Activated gamma-delta T cell treated with anti-CD3 and anti-CD28 coated beads, Interleukin-2, amount 50 U/mL, for 16 hours (primary cell): Measurements from ENCODE around the gene PRR5L.

Experiments used
- DNase-seq: peaks from one replicate; pipeline ENCODE4 v3.0.0-alpha.2; 2020; ENCODE audit warnings: low read depth

Gene PRR5L

GRCh38 chr11:36295926-36296325 is at the start of gene PRR5L:
Gene PRR5L (plus strand): TSS chr11:36296288. CDS start chr11:36401122, 104,834 bp downstream.
- DNase-seq: no peak

- DNase-seq: no peak
Measured at GRCh38 chr11:36247493-36247892, 48.6 kb upstream of the PRR5L start.

GRCh38 chr11:36248436-36248835 is 47.7 kb upstream of the PRR5L start:
- DNase-seq: no peak

GRCh38 chr11:36249246-36249645 is 46.8 kb upstream of the PRR5L start:
- DNase-seq: no peak

- no peak for DNase-seq
Measured at GRCh38 chr11:36251823-36252222, 44.3 kb upstream of the PRR5L start.

- no peak for DNase-seq
Measured at GRCh38 chr11:36253238-36253637, 42.9 kb upstream of the PRR5L start.

- DNase-seq: no peak
Measured at GRCh38 chr11:36254713-36255112, 41.4 kb upstream of the PRR5L start.

- no peak for DNase-seq
Measured at GRCh38 chr11:36257351-36257750, 38.7 kb upstream of the PRR5L start.

GRCh38 chr11:36258730-36259360 is 37.2 kb upstream of the PRR5L start:
- no peak for DNase-seq

GRCh38 chr11:36261094-36261493 is 35.0 kb upstream of the PRR5L start:
- DNase-seq: no peak

GRCh38 chr11:36264011-36264972 is 31.8 kb upstream of the PRR5L start:
- no peak for DNase-seq

GRCh38 chr11:36264973-36265344 is 31.1 kb upstream of the PRR5L start:
- no peak for DNase-seq

GRCh38 chr11:36265793-36266628 is 30.1 kb upstream of the PRR5L start:
- peak; percentile 15 for DNase-seq

GRCh38 chr11:36266767-36267166 is 29.3 kb upstream of the PRR5L start:
- DNase-seq: no peak

- no peak for DNase-seq
Measured at GRCh38 chr11:36268337-36268985, 27.6 kb upstream of the PRR5L start.

GRCh38 chr11:36270701-36271100 is 25.4 kb upstream of the PRR5L start:
- DNase-seq: no peak

GRCh38 chr11:36271794-36272407 is 24.2 kb upstream of the PRR5L start:
- DNase-seq: no peak

GRCh38 chr11:36273110-36273509 is 23.0 kb upstream of the PRR5L start:
- no peak for DNase-seq

GRCh38 chr11:36274414-36274813 is 21.7 kb upstream of the PRR5L start:
- no peak for DNase-seq

- no peak for DNase-seq
Measured at GRCh38 chr11:36278531-36279282, 17.4 kb upstream of the PRR5L start.

GRCh38 chr11:36280531-36280930 is 15.6 kb upstream of the PRR5L start:
- DNase-seq: no peak
